ENCODE results near the gene TBC1D14.

GRCh38 chr4:6972911-6973310 is 63.3 kb downstream of the TBC1D14 start:
- no peak for TF ChIP-seq CTCF (IDR thresholded peaks at IDR 0.05)
- no peak for TF ChIP-seq POLR2A (IDR thresholded peaks at IDR 0.05)
